H9 (cell line): ENCODE results near the gene CXorf58. TPM values are rescaled to one million over a fixed set of nuclear protein-coding genes. Genes with fewer than 3 reads are reported as not detected.

Experiments used
- DNase-seq: peaks from one replicate; pipeline ENCODE4 v3.0.0-alpha.2; 2017
- H2AFZ ChIP-seq: one replicate; pipeline ENCODE4 v1.6.1; 2013; ENCODE audit warnings: mild to moderate bottlenecking, low read length, control low read depth, moderate library complexity
- H2AK5ac ChIP-seq: 2 replicates; pipeline ENCODE4 v1.6.1; 2013; ENCODE audit warnings: low read length, control low read depth, mixed read lengths; ENCODE audit not compliant: insufficient read length
- H2BK120ac ChIP-seq: one replicate; pipeline ENCODE4 v1.6.1; 2013; ENCODE audit warnings: low read depth, mild to moderate bottlenecking, low read length, control low read depth, inconsistent platforms; ENCODE audit not compliant: poor library complexity, severe bottlenecking
- H2BK12ac ChIP-seq: 2 replicates; pipeline ENCODE4 v1.6.1; 2013; ENCODE audit warnings: low read length, control low read depth, mixed read lengths, low read depth; ENCODE audit not compliant: insufficient read length
- H2BK15ac ChIP-seq: 2 replicates; pipeline ENCODE4 v1.6.1; 2013; ENCODE audit warnings: low read depth, low read length, control low read depth
- H2BK20ac ChIP-seq: one replicate; pipeline ENCODE4 v1.6.1; 2013; ENCODE audit warnings: low read depth, mild to moderate bottlenecking, low read length, control low read depth, inconsistent platforms; ENCODE audit not compliant: poor library complexity, severe bottlenecking
- H2BK5ac ChIP-seq: 2 replicates; pipeline ENCODE4 v1.6.1; 2013; ENCODE audit warnings: low read length, control low read depth, mixed read lengths; ENCODE audit not compliant: insufficient read length
- H3K14ac ChIP-seq: 2 replicates; pipeline ENCODE4 v1.6.1; 2013; ENCODE audit warnings: low read length, control low read depth; ENCODE audit not compliant: insufficient read depth
- H3K18ac ChIP-seq: 2 replicates; pipeline ENCODE4 v1.6.1; 2013; ENCODE audit warnings: low read depth, mild to moderate bottlenecking, mixed read lengths, low read length, control low read depth; ENCODE audit not compliant: insufficient read length
- H3K23ac ChIP-seq: 2 replicates; pipeline ENCODE4 v1.6.1; 2013; ENCODE audit warnings: low read length, control low read depth, mixed read lengths, low read depth; ENCODE audit not compliant: insufficient read length
- H3K23me2 ChIP-seq: 2 replicates; pipeline ENCODE4 v1.6.1; 2013; ENCODE audit warnings: low read depth, mild to moderate bottlenecking, mixed read lengths, low read length, control low read depth; ENCODE audit not compliant: insufficient read length, poor library complexity, severe bottlenecking
- H3K27ac ChIP-seq: 2 replicates; pipeline ENCODE4 v1.5.1; 2013; ENCODE audit warnings: low read length, control low read depth, mixed read lengths, low read depth; ENCODE audit not compliant: insufficient read length
- H3K27me3 ChIP-seq: 2 replicates; pipeline ENCODE4 v1.6.1; 2013; ENCODE audit warnings: low read length, control low read depth, inconsistent platforms; ENCODE audit not compliant: insufficient read depth
- H3K4ac ChIP-seq: 2 replicates; pipeline ENCODE4 v1.6.1; 2013; ENCODE audit warnings: low read depth, mild to moderate bottlenecking, control low read depth, inconsistent platforms, low read length, moderate library complexity
- H3K4me1 ChIP-seq: 2 replicates; pipeline ENCODE4 v1.6.1; 2013; ENCODE audit warnings: low read length, control low read depth, inconsistent platforms; ENCODE audit not compliant: insufficient read depth
- H3K4me2 ChIP-seq: 2 replicates; pipeline ENCODE4 v1.6.1; 2013; ENCODE audit warnings: low read length, control low read depth, mixed read lengths; ENCODE audit not compliant: insufficient read length, insufficient read depth
- H3K56ac ChIP-seq: 2 replicates; pipeline ENCODE4 v1.6.1; 2013; ENCODE audit warnings: low read depth, mild to moderate bottlenecking, mixed read lengths, low read length, control low read depth; ENCODE audit not compliant: insufficient read length
- H3K79me1 ChIP-seq: 2 replicates; pipeline ENCODE4 v1.6.1; 2013; ENCODE audit warnings: low read depth, mild to moderate bottlenecking, moderate library complexity, low read length, control low read depth, inconsistent platforms; ENCODE audit not compliant: insufficient read depth, poor library complexity, severe bottlenecking
- H3K79me2 ChIP-seq: 2 replicates; pipeline ENCODE4 v1.6.1; 2013; ENCODE audit warnings: low read length, control low read depth, inconsistent platforms; ENCODE audit not compliant: insufficient read depth
- H3K9ac ChIP-seq: 2 replicates; pipeline ENCODE4 v1.6.1; 2013; ENCODE audit warnings: low read length, control low read depth, mixed read lengths; ENCODE audit not compliant: insufficient read length; ENCODE audit errors: extremely low read depth
- H3K9me3 ChIP-seq: one replicate; pipeline ENCODE4 v1.6.1; 2013; ENCODE audit warnings: low read depth, low read length, inconsistent platforms; ENCODE audit not compliant: control insufficient read depth
- H3T11ph ChIP-seq: one replicate; pipeline ENCODE4 v1.6.1; 2013; ENCODE audit warnings: mild to moderate bottlenecking, low read length, control low read depth, inconsistent platforms
- H4K20me1 ChIP-seq: one replicate; pipeline ENCODE4 v1.6.1; 2013; ENCODE audit not compliant: control insufficient read depth, insufficient read length, insufficient read depth
- H4K5ac ChIP-seq: 2 replicates; pipeline ENCODE4 v1.6.1; 2013; ENCODE audit warnings: low read depth, mild to moderate bottlenecking, mixed read lengths, low read length, control low read depth; ENCODE audit not compliant: insufficient read length
- H4K8ac ChIP-seq: replicated peaks from 2 replicates; pipeline ENCODE4 v1.6.1; 2013; ENCODE audit warnings: low read length, control low read depth, mixed read lengths, low read depth; ENCODE audit not compliant: insufficient read length
- H4K91ac ChIP-seq: 2 replicates; pipeline ENCODE4 v1.6.1; 2013; ENCODE audit warnings: low read depth, mild to moderate bottlenecking, moderate library complexity, mixed read lengths, low read length, control low read depth; ENCODE audit not compliant: insufficient read length
- H3K27ac Mint-ChIP-seq, 3 experiments: 2 replicates in 2 of 3; 3 replicates in 1 of 3; pipeline ENCODE4 v1.8.0; 2020 to 2021; ENCODE audit warnings: mixed read lengths in 3 of 3, mild to moderate bottlenecking in 1 of 3, moderate library complexity in 1 of 3
- H3K27me3 Mint-ChIP-seq: 2 replicates; pipeline ENCODE4 v1.8.0; 2021; ENCODE audit warnings: low read depth, mild to moderate bottlenecking, moderate library complexity, mixed read lengths
- H3K36me3 Mint-ChIP-seq, 3 experiments: 2 replicates in 2 of 3; 3 replicates in 1 of 3; pipeline ENCODE4 v1.8.0; 2020 to 2021; ENCODE audit warnings: low read depth in 3 of 3, mixed read lengths in 3 of 3; ENCODE audit not compliant: insufficient read depth in 1 of 3
- H3K4me1 Mint-ChIP-seq, 2 experiments: 2 replicates each; pipeline ENCODE4 v1.8.0; 2020; ENCODE audit warnings: mixed read lengths in 2 of 2
- H3K4me3 Mint-ChIP-seq, 2 experiments: 2 replicates in 1 of 2; 3 replicates in 1 of 2; pipeline ENCODE4 v1.8.0; 2020 to 2021; ENCODE audit warnings: mild to moderate bottlenecking in 2 of 2, mixed read lengths in 2 of 2, moderate library complexity in 1 of 2
- H3K9me3 Mint-ChIP-seq, 2 experiments: 2 replicates in 1 of 2; 3 replicates in 1 of 2; pipeline ENCODE4 v1.8.0; 2020; ENCODE audit warnings: mild to moderate bottlenecking in 2 of 2, mixed read lengths in 2 of 2, moderate library complexity in 1 of 2
- WGBS: extraction: QIAGEN DNeasy Blood & Tissue Kit; methylation state at CpG from one replicate; pipeline ENCODE4 v1.1.7; 2013; ENCODE audit warnings: missing lambda C conversion rate, low lambda C conversion rate, mixed read lengths; ENCODE audit not compliant: insufficient read length; ENCODE audit errors: extremely low coverage; 5-methylcytosine and 5-hydroxymethylcytosine counted together
- total RNA-seq: library from RNA; stranded (reverse); gene quantifications from 2 replicates; pipeline ENCODE4 v1.2.1, GENCODE V29; 2021
- TF ChIP-seq, protein P1 (sequence below): fragments of 200-600 bp; sonication (generic); conservative IDR thresholded peaks from 3 replicates; pipeline ENCODE4 v1.8.0; 2021; ENCODE audit warnings: antibody characterized with exemption, mild to moderate bottlenecking

Gene CXorf58
- total RNA-seq, 1 experiment from 2014 or later = not detected

GRCh38 chrX:23935106-23935505 is 27.3 kb downstream of the CXorf58 start:
- Histone ChIP-seq H3K56ac (no peak overlapping the region), H3K14ac (no peak overlapping the region), H2BK5ac (no peak overlapping the region), H3K4ac (no peak overlapping the region), H2AK5ac (no peak overlapping the region), H3T11ph (no peak overlapping the region), H3K18ac (no peak overlapping the region), H3K4me2 (no peak overlapping the region), H4K5ac (no peak overlapping the region), H2BK120ac (no peak overlapping the region), H4K91ac (no peak overlapping the region), H3K79me2 (no peaks in the 10 kb centered on the region), H2BK12ac (no peak overlapping the region), H3K23me2 (no peaks in the 10 kb centered on the region), H4K20me1 (no peaks in the 10 kb centered on the region), H4K8ac (no peak overlapping the region), H3K27ac (no peak overlapping the region), H3K27me3 (no peaks in the 10 kb centered on the region), H3K79me1 (no peaks in the 10 kb centered on the region), H3K4me1 (no peaks in the 10 kb centered on the region; the same call in 1 of the 2 replicates), H3K9me3 (no peaks in the 10 kb centered on the region), H2BK20ac (no peak overlapping the region), H3K23ac (no peak overlapping the region), H2AFZ (no peak overlapping the region), H3K9ac (no peak overlapping the region), H2BK15ac (no peak overlapping the region)
- peaks cover 10 to 17% of the 10 kb centered on the region in 2 experiments for H3K4me1 Mint-ChIP-seq
- TF ChIP-seq, protein P1, sequence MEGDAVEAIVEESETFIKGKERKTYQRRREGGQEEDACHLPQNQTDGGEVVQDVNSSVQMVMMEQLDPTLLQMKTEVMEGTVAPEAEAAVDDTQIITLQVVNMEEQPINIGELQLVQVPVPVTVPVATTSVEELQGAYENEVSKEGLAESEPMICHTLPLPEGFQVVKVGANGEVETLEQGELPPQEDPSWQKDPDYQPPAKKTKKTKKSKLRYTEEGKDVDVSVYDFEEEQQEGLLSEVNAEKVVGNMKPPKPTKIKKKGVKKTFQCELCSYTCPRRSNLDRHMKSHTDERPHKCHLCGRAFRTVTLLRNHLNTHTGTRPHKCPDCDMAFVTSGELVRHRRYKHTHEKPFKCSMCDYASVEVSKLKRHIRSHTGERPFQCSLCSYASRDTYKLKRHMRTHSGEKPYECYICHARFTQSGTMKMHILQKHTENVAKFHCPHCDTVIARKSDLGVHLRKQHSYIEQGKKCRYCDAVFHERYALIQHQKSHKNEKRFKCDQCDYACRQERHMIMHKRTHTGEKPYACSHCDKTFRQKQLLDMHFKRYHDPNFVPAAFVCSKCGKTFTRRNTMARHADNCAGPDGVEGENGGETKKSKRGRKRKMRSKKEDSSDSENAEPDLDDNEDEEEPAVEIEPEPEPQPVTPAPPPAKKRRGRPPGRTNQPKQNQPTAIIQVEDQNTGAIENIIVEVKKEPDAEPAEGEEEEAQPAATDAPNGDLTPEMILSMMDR = no peak
- DNase-seq = no peak
- no peaks in the 10 kb centered on the region for H3K36me3 Mint-ChIP-seq
- no CpG with 5 or more reads among the region's 11 CpGs for WGBS
- H3K9me3 Mint-ChIP-seq = no peaks in the 10 kb centered on the region
- H3K4me3 Mint-ChIP-seq = no peak overlapping the region
- no peak overlapping the region for H3K27ac Mint-ChIP-seq
- no peaks in the 10 kb centered on the region for H3K27me3 Mint-ChIP-seq
